ENCODE results near the gene ZNF614. TPM values are rescaled to one million over a fixed set of nuclear protein-coding genes. Genes with fewer than 3 reads are reported as not detected.
A peak's percentile ranks its signal among the peaks of the same experiment; 100 is the strongest.
"Not testable (repeated sequence)": the region's sequence is repeated elsewhere in the genome, so short reads cannot be mapped to it uniquely, and the experiment has no call there.

Gene ZNF614
- polyA plus RNA-seq (2011; rRNA removed) (5.2 and 7.2 TPM in 2 replicates), polyA minus RNA-seq (2011; rRNA and poly(A)+ RNA removed) (3.1 and 6.8 TPM in 2 replicates)

- no peaks in the 10 kb centered on the region for H3K27me3 ChIP-seq (ENCODE audit: control insufficient read depth, insufficient read depth, low read length)
- POLR2A ChIA-PET = interaction anchor here (0.6 to 1.2 kb wide), 5 partner anchors 21 to 674 kb away, joined by 3 to 6 read pairs (median 4); partner anchors contain the start of gene ZNF432
- peaks cover 28% of the 10 kb centered on the region for H3K9me3 ChIP-seq (ENCODE audit: control insufficient read depth, insufficient read depth, low read length)
- CTCF ChIA-PET = no interaction called here
- H3K4me3 ChIP-seq (ENCODE audit: low read depth, low read length) = peak within 1 kb of the TSS; percentile 96
- DNase-seq (ENCODE audit: low read depth, low spot score) = no peak
- TF ChIP-seq CTCF (IDR thresholded peaks at IDR 0.05; ENCODE audit: low read depth, low read length) = no peak
- peak within 1 kb of the TSS; percentile 96 for H3K27ac ChIP-seq (ENCODE audit: low read depth, low read length)
Measured at GRCh38 chr19:52028027-52028779, at the start of gene ZNF614. Gene ZNF614 (minus strand): TSS chr19:52028379. CDS start chr19:52025745, 2,634 bp downstream.

GRCh38 chr19:52070496-52070895, 42.3 kb upstream of the ZNF614 start:
- ChIA-PET CTCF (no interaction called here), POLR2A (no interaction called here)
- H3K4me3 ChIP-seq (ENCODE audit: low read depth, low read length) = no peak overlapping the region
- DNase-seq (ENCODE audit: low read depth, low spot score) = no peak
- no peak for TF ChIP-seq CTCF (IDR thresholded peaks at IDR 0.05; ENCODE audit: low read depth, low read length)
- H3K9me3 ChIP-seq (ENCODE audit: control insufficient read depth, insufficient read depth, low read length) = peaks cover 48% of the 10 kb centered on the region
- no peaks in the 10 kb centered on the region for H3K27me3 ChIP-seq (ENCODE audit: control insufficient read depth, insufficient read depth, low read length)
- H3K27ac ChIP-seq (ENCODE audit: low read depth, low read length) = no peak overlapping the region

- Histone ChIP-seq H3K27ac (ENCODE audit: low read depth, low read length) (no peak overlapping the region), H3K27me3 (ENCODE audit: control insufficient read depth, insufficient read depth, low read length) (no peaks in the 10 kb centered on the region), H3K9me3 (ENCODE audit: control insufficient read depth, insufficient read depth, low read length) (peaks cover 52% of the 10 kb centered on the region), H3K4me3 (ENCODE audit: low read depth, low read length) (no peak overlapping the region)
- DNase-seq (ENCODE audit: low read depth, low spot score) = no peak
- ChIA-PET CTCF (no interaction called here), POLR2A (no interaction called here)
- no peak for TF ChIP-seq CTCF (IDR thresholded peaks at IDR 0.05; ENCODE audit: low read depth, low read length)
Measured at GRCh38 chr19:52069653-52070052, 41.5 kb upstream of the ZNF614 start.

- peaks cover 67% of the 10 kb centered on the region for H3K9me3 ChIP-seq (ENCODE audit: control insufficient read depth, insufficient read depth, low read length)
- POLR2A ChIA-PET = no interaction called here
- CTCF ChIA-PET = no interaction called here
- no peak for DNase-seq (ENCODE audit: low read depth, low spot score)
- H3K4me3 ChIP-seq (ENCODE audit: low read depth, low read length) = no peak overlapping the region
- TF ChIP-seq CTCF (IDR thresholded peaks at IDR 0.05; ENCODE audit: low read depth, low read length) = no peak
- H3K27ac ChIP-seq (ENCODE audit: low read depth, low read length) = no peak overlapping the region
- no peaks in the 10 kb centered on the region for H3K27me3 ChIP-seq (ENCODE audit: control insufficient read depth, insufficient read depth, low read length)
Measured at GRCh38 chr19:52066258-52066863, 38.2 kb upstream of the ZNF614 start.

GRCh38 chr19:52065399-52065798, 37.2 kb upstream of the ZNF614 start:
- Histone ChIP-seq H3K9me3 (ENCODE audit: control insufficient read depth, insufficient read depth, low read length) (peaks cover 72% of the 10 kb centered on the region), H3K27me3 (ENCODE audit: control insufficient read depth, insufficient read depth, low read length) (no peaks in the 10 kb centered on the region), H3K27ac (ENCODE audit: low read depth, low read length) (no peak overlapping the region), H3K4me3 (ENCODE audit: low read depth, low read length) (no peak overlapping the region)
- no peak for TF ChIP-seq CTCF (IDR thresholded peaks at IDR 0.05; ENCODE audit: low read depth, low read length)
- ChIA-PET POLR2A (no interaction called here), CTCF (no interaction called here)
- DNase-seq (ENCODE audit: low read depth, low spot score) = no peak

GRCh38 chr19:52056480-52056879, 28.3 kb upstream of the ZNF614 start:
- CTCF ChIA-PET; H3K4me3 ChIP-seq (ENCODE audit: low read depth, low read length); DNase-seq (ENCODE audit: low read depth, low spot score); H3K27ac ChIP-seq (ENCODE audit: low read depth, low read length); POLR2A ChIA-PET; H3K27me3 ChIP-seq (ENCODE audit: control insufficient read depth, insufficient read depth, low read length): not testable (repeated sequence)
- H3K9me3 ChIP-seq (ENCODE audit: control insufficient read depth, insufficient read depth, low read length) = peaks cover 42% of the 10 kb centered on the region

- CTCF ChIA-PET; H3K27me3 ChIP-seq (ENCODE audit: control insufficient read depth, insufficient read depth, low read length); DNase-seq (ENCODE audit: low read depth, low spot score); H3K27ac ChIP-seq (ENCODE audit: low read depth, low read length); H3K4me3 ChIP-seq (ENCODE audit: low read depth, low read length); POLR2A ChIA-PET: not testable (repeated sequence)
- H3K9me3 ChIP-seq (ENCODE audit: control insufficient read depth, insufficient read depth, low read length) = peaks cover 19% of the 10 kb centered on the region
Measured at GRCh38 chr19:52051736-52052135, 23.6 kb upstream of the ZNF614 start.

Data from AG04450 (cell line).